NCI-H2196 (cell line): ENCODE data around the gene ZNF593OS.
A peak's percentile ranks its signal among the peaks of the same experiment; 100 is the strongest.

ENCODE experiments used
- DNase-seq: peaks from one replicate; lab custom pipeline; 2025; ENCODE audit not compliant: unreplicated experiment; lab: John Stamatoyannopoulos, UW

The ZNF593OS gene

DNA sequence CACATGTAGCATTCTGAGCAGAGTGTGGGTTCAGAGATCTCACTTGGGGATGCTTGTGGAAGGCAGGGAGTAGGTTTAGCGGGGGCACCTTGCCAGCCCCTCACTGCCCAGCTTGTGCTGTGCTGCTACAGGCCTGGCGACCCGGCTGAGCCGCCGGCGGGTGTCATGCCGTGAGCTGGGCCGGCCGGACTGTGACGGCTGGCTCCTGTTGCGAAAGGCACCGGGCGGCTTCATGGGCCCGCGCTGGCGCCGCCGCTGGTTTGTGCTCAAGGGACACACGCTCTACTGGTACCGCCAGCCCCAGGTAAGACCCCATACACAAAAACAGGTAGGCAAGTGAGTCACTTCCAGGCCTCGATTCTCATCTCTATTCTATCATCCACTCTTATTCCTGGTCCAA, 13.3 kb upstream of the ZNF593OS start:
- no peak for DNase-seq

DNA sequence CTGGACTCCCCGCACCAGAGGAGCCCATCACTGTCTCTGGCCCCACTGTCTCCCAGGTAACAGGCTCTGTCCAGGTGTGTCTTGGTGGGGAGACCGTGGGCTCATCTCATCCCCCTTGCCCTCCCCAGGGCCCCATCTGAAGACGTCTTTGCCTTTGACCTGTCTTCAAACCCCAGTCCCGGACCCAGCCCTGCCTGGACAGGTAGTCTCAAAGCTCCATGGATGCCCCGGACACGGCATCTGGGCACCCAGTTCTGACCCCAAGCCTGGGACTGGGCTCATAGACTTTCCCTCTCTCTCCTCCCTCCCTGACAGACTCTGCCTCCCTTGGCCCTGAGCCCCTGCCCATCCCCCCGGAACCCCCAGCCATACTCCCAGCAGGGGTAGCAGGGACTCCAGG, 12.5 kb upstream of the ZNF593OS start:
- DNase-seq = no peak

DNA sequence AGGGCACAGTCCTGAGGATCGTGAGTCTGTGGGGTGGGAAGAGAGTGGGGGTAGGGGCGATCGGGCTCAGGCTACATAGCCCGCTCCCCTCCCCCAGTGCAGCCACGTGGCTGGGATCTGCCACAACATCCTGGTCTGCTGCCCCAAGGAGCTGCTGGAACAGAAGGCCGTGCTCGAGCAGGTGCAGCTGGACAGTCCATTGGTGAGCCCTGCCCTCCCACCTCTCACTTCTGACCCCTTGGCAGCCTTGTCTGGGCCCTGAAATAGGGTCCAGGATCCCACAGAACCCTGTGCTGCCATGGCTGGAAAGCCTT, 10.7 kb upstream of the ZNF593OS start:
- no peak for DNase-seq

DNA sequence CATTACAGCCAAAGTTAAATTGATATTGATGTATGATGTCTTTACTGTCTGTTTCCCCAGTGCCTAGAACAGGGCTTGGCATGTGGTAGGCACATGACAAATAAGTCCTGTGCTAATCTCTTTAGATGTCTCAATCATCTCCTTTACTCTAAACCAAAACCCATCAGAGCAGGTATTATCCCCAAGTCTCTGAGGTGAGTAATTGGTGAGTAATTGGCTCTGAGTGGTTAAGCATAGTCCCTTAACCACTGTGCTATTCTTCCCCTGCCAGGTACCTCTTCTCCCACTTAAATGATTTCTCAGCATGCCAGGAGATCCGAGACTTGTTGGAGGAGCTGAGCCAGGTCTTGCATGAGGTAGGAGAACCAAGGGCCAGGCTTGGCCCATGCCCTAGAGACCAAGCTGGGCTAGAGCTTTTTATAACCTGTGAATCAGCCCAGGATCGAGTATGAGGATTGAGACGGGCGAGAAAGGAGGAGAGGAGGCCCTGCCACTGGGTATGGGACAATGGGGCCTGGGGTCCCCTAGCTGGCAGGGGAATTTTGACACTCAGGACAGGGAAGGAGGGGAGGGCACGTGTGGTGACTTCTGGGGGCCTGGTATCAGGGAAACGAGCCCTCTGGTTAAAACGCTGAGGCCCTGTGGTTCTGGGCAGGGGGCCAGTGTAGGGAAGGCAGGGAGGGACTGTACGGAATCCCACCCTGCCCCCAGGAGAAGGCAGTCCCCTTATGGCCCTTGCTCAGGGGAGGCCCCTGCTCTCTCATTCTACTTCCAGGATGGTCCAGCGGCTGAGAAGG, 10.2 kb upstream of the ZNF593OS start:
- no peak for DNase-seq

DNA sequence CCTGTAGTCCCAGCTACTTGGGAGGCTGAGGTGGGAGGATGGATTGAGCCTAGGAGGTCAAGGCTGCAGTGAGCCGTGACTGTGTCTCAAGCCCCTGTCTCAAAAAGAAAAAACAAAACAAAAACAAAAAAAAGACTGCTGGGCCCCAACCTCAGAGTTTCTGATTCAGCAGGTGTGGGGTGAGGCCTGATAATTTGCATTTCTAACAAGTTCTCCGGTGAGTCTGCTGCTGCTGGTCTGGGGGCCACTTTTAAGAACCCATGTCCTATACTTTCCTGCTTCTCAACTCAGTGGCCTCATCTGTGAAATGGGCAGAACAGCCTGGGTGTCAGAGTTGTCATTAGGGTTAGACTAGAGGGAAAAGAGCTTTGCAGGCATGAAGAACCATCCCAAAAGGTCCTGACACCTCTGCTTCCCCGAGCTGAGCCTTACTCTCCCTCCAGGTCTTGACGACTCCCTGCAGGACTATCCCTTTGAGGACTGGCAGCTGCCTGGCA, 8.4 kb upstream of the ZNF593OS start:
- DNase-seq = no peak

DNA sequence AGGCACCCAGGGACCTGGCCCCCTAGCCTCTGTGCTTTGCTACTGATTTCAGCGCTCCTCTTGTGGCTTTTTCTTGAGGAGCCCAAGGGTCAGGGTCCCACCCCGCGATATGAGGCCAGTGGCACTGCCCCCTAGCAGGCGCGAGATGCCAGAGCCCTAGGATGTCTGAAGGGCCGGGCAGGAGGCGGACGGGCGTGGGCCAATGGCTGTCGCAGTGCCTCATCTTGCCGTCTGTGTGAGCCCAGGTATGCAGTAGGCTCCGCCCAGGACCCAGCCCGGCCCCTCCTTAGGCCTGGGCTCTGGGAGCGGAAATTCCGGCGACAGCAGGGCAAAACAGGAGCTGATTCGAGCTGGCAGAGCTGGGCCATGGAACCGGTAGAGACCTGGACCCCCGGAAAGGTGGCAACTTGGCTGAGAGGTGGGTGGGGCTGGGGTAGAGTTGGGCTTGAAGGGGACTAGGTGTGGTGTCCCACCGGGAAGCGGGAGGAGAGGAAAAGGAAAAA, 5.6 kb upstream of the ZNF593OS start, which contains the start of gene CNKSR1:
Gene CNKSR1 (plus strand): TSS at position 310 of the 503 bp plus-strand sequence. CDS start 57 bp downstream, at position 367.
- peak; percentile 67 for DNase-seq

DNA sequence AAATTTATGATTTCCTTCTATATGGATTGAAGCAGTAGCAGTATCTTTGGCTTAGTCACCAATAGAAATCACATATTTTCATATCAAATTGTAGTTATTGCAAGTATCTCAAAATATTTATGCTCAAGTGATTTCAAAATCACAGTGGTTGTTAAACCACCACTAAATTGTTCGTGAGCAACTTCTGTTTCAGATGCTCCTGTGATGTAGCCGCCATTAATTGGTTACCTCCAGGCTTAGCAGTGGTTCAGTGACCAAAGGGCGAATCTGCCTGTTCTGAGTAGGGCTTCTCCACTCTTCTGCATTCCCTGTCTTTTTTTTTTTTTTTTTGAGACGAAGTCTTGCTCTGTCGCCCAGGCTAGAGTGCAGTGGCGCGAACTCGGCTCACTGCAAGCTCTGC, 3.7 kb upstream of the ZNF593OS start:
- no peak for DNase-seq

DNA sequence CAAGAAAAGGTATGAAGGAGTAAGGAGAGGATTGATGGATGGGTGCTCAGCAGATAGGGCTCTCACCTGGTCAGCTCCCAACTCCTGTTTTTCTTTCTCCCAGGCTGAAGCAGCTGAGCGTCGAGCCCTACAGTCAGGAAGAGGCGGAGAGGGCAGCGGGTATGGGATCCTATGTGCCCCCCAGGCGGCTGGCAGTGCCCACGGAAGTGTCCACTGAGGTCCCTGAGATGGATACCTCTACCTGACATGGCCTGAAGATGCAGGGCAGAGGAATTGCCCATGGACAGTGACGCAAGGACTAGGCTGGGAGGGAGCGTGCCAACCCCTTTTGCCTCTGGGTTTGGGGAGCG, 1.2 kb downstream of the ZNF593OS start:
- DNase-seq = no peak

DNA sequence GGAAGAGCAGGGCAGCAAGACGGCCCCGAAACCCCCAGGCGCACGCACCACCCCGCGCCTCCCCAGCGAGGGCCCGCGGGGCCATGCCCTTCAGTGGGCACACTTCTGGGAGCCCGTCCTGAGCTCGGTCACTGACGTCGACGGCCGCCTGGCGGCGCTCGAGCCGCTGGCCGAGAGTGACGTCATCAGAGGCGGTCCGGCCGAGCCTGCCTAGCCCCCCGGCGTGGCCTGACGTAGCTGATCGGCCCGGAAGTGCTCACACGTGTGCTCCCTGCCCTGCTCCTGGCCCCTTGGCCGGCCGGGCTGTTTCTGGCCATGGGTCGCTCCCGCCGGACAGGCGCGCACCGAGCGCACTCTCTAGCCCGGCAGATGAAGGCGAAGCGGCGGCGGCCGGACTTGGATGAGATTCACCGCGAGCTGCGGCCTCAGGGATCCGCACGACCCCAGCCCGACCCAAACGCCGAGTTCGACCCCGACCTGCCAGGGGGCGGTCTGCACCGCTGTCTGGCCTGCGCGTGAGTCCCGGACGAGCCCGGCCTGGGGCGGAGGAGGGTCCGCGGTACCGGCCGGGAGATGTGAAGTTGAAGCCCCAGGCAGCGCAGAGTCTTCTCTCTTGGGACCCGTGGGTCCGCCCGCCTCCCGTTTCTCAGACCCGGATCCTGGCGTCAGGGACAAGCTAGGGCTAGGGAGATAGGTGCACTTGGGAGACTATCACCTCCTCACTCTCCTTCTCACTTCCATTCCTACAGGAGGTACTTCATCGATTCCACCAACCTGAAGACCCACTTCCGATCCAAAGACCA, 1.8 kb downstream of the ZNF593OS start, which contains the start of gene ZNF593:
Gene ZNF593 (plus strand): TSS at position 240 of the 803 bp plus-strand sequence. CDS start 76 bp downstream, at position 316.
- DNase-seq = peak; percentile 94

DNA sequence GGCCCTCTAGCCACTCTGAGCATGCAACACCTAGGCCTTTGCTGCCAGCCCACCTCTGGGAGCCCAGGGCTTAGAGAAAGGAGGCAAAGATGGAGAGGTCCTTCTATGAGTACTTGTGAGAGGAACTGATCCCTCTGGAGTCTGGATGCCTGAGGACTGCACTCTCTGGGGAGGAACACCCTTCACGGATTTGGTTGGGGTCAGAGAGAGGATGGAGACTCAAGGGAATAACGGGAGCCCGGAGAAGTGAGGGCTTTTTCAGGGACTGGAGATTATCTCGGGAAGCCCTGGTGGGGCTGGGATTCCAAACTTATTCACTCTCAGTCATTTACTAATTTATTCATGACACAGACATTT, 2.5 kb downstream of the ZNF593OS start:
- no peak for DNase-seq

DNA sequence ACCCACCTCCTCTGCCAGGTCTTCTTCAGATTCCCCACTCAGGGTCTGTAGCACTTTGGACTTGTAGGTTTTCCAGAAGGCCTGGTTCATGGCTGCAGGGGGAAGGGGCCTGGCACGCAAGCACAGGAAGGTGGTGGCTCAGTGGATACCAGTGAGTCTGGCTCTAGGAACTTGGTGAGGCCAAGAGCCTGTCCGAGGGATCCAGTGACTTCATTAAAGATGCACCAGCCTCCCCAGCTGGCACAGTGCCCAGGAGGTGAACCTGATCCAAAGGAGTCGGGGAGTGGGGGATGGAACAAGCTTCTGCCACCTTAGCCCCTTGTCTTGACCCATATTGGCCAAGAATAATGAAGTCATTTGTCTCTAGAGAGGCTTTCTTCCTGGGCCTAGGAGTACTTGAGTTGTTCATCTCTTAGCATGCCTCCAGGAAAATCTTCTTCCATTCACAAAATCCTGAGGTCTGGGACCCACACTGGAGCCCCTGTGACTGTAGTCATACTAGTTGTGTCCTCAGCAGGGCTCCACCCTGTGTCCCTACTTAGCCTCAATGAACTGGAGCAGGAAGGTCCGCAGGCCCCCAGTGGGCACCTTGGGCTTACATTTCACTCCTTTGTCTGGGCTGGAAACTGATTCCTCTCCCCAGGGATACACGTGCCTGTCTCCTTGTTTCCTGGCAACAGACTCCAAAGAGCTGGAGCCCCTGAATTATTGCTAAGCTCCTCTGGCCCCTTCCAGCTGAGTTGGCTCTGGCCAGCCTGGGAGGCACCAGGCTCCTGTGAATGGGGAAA, 3.0 kb downstream of the ZNF593OS start, which contains the start of gene C1orf232:
Gene C1orf232 (minus strand): TSS at position 554 of the 788 bp plus-strand sequence. CDS start 464 bp downstream, at position 90.
- peak; percentile 78 for DNase-seq

DNA sequence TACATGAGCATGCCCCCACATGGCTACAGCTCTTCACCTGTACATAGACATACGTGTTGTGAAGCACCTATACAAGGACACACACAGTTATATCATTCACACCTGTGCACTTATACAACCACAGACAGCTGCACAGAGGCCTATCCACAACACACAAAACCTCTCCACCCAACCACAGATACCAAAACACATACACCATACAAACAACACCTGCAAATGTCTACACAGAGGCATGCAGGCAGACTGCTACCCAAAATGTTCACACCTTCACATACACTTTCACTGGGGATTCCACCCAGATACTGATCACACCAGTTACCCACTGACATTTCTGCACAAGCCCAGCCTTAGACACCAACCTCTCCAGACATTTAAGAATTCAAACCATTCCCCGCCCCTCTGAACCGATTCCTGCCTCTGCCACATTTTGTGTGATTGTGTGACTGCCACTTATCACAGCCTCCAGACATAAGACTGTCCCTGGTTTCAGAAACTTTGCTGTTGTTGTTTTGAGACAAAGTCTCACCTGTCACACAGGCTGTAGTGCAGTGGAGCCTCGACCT, 4.8 kb downstream of the ZNF593OS start:
- no peak for DNase-seq

DNA sequence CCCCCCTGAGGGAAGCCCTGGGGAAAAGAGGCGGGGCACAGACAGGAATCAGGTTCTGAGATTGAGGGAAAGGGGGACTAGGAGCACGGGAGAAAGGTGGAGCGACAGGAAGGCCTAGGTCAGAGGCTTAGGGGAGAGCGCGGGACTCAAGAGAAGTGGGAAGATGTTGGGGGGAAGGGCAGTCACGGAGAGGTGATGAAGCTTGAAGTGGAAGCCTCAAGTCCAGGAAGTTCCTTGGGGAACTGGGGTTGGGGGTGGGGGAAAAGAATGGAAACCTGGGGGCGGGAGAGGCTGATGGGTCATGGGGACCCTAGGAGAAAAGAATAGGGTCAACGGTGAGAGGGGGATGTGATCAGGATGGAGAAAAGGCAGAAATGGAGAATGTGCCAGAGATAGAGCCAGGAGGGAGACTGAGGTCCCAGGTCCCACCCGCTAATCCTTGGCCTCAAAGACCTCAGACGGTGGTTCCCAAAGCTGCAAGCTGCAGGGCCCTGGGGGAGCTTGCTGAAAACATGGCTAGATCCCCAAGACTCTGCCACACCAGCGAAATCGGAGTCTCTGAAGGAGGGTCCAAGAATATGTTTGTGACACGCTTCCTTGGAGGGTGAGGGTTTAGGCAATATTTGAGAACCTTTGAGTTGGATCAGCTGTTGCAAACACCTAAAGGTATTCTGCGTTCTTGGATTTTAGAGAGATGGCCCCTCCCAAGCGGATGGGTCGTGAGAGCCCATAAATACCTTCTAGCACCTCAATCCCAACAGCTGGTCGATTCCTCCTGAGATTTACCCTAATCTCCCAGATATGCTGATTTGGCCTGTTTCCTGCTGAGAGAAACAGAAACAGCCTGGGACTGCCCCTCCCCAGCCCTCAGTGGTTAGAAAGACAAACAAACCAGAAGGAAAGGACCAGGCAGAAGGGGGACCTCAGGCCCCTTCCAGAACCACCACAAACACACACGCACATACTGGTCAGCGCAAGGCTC, 6.5 kb downstream of the ZNF593OS start:
- DNase-seq = no peak

DNA sequence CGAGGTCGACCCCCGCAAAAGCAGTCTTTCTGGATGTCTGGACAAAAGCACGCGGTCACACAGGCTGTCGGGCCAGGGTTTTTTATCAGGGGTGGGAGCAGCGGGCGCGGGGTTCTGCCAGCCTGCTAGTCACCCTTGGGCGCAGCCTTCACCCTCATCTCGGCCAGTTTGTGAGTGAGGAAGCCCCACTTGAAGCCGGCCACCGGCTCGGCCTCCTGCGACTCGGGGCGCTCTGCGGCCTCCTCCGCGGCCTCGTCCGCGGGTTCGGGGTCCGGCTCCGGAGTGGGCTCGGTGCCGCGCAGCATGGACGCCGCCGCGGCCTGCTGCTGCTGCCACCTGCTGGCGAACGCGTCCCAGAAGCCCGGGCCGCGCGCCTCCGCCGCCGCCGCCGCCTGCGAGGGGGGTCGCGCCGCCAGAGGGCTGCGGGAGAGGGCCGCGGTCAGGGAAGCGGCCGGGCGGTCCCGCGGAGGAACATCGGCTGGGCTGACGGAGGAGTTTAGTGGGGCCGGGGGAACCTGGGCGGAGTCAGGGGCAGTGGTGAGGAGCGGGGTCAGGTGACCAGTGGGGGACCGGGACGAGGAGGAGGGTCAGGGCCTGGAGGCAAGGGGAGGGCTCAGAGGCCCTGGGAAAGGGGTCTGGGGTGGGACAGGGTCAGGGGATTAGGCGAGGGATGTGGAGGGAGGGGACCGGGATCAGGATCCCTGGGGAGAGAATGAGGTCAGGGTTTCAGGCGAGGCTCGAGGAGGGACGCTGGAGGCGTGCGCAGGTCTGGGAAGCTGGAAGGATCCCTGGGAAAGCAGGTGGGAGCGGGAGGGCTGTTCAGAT, 7.4 kb downstream of the ZNF593OS start:
- DNase-seq = no peak

DNA sequence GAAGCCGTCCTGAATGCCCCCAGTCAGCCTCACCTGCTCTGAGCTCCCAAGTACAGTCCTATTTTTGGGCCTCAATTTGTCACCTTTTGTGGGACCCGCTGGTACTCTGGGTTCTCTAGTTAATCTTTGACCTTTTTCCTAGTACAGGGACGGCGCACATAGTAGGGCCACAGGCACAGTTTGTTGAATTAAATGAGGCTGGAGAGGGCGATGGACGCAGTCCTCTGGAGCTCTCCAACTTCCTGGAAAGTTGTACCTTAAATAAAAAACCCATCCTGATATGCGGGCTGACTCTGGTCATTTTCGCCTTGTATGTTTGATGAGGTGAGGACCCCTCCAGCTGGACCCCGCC, 8.0 kb downstream of the ZNF593OS start:
- no peak for DNase-seq

DNA sequence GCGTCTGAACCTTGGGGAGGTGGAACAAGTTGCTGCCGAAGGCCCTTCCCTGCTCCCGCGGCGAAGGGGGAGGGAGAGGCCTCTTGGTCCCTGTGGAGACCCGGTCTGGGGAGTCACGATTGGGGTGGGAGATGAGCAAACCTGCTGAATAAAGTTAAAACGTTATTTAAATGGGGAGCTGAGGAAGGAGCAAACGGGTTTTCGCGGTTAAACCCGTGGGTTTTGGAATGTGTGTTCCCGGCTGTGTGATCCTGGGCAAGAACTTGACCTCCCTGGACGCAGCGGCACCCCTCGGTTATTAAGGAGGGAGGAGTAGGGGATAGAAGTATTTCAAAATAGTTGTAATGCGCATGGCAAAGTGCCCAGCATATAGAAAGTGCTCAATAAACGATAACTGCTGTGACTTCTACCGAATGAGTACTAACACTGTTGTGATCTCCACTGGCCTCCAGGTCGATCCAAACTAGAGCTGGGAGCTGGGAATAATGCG, 9.4 kb downstream of the ZNF593OS start:
- no peak for DNase-seq

DNA sequence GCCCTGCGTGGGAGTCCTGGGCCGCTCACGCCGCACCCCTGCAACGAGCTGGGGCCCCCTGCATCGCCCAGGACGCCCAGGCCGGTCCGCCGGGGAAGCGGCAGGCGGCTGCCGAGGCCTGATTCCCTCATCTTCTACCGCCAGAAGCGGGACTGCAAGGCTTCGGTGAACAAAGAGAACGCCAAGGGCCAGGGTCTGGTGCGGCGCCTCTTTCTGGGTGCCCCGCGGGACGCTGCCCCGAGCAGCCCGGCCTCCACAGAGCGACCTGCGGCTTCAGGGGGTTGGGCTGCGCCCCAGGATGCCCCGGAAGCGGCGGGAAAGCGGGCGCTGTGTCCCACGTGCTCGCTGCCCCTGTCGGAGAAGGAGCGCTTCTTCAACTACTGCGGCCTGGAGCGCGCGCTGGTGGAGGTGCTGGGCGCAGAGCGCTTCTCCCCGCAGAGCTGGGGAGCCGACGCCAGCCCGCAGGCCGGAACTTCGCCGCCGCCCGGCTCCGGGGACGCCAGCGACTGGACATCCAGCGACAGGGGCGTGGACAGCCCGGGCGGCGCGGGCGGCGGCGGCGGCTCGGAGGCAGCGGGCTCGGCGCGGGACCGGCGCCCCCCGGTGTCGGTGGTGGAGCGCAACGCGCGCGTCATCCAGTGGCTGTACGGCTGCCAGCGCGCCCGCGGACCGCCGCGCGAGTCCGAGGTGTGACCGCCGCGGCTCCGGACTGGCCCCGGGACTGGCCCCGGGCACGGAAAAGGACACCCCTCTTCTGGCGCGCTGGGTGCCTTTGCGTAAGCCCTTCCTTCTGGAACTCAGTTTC, 10.0 kb downstream of the ZNF593OS start:
- peak; percentile 54 for DNase-seq
